Activated CD8-positive, alpha-beta memory T cell treated with anti-CD3 and anti-CD28 coated beads, Interleukin-2, amount 50 U/mL, for 48 hours (primary cell): ENCODE results near the gene RDH5.

Experiments
- DNase-seq: peaks from one replicate; pipeline ENCODE4 v3.0.0-alpha.2; 2020

Gene RDH5

GRCh38 chr12:55696796-55697462 lies 23.3 kb upstream of the RDH5 start:
- DNase-seq: peak; percentile 39

DNA sequence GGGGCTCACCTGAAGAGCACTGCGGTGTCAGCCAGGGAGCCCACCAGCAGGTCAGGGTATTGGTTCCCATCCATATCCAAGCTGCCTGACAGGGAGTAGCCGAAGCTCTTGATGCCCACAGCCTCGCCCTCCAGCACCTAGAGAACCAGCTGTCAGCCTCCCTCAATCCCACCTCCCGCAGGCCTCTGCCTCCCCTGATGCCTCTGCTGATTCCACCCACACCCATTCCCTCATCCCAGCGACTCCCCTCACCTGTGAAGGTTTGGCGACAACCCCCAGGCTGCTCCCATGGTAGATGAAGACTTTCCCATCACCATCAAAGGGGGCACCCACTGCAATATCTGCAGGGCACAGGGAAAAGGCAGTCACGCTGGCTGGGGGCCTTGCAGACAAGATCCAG lies 22.5 kb upstream of the RDH5 start:
- no peak for DNase-seq

GRCh38 chr12:55698241-55698955 lies 21.8 kb upstream of the RDH5 start:
- DNase-seq: no peak

- no peak for DNase-seq
These were observed 21.2 kb upstream of the RDH5 start for GRCh38 chr12:55698965-55699364.

DNA sequence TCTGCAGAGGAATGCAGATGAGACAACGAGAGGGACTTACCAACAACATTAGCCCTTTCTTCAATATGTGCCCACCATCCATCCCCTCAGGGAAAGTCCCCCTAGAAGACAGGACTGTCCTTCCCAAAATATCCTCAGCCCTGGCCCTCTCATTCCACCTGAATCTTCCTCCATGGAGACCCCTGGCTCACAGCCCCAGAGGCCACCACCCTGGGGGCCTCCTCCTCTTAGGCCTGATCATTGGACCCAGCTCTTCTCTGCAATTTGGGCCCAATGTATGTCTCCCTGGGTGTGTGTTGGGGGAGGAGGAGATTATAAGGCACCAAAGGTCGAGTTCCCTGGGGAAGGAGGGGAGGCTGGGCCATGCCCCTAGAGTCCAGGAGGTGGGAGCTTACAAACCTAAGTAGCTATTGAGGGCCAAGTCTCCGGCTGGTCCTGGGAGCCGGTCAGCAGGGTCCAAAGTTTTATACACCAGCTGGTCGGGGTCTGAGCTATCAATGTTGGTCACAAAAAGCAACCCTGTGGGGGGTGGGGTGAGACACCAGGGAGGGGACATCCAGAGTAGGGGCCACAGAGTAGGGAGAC lies 20.6 kb upstream of the RDH5 start:
- no peak for DNase-seq

DNA sequence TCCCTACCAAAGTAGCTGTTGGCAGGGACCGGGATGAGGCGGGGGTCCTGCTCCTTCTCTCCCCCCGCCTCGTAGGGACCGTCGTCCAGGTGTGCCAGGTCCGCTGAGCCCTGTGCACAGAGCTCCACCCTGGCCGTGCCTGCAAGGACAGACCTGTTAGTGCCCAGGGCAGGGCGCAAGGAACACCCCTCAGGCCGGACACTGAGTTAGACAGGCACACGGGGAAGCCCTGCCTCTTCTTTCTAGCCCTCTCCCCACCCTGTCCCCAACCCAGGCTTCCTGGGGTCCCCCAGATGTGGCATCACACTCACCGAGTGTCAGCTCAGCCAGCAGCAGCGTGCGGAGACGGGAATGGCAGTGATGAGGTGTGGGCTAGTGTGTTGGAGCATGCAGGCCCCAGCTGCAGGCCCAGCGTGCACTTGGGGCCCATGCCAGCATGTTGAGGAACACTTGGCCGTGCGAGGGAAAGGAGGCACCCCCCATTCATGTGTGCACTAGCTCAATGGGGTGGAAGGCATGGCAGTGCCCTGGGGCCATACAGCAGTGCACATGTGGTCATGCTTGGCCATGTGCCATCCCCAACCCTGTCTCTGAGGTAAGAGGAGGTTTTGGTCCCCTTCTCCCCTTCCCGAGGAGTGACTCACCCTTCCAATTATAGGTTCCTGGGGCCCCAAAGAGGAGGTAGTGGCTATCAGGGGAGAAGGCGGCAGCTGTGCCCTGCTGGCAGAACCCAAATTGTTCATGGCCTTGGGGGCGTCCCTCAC lies 19.8 kb upstream of the RDH5 start:
- no peak for DNase-seq

DNA sequence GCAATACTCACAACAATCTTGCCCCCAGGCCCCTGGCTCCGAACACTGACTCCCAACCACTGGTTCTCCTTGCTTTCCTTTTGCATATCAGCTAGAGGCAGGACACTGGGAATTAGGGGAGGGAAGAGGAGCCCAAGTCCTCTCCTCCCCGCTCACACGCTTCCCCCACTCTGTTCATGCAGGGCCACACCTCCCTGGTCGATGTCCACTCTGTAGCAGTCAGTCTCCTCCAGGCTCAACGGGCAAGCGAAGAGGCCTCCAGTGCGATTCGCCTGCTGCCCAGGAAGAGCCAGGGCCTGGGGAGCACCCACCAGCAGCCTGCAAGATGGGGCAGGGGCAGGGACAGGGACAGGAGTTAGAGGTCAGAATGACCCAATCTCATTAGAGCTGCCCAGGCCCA lies 17.3 kb upstream of the RDH5 start:
- no peak for DNase-seq

GRCh38 chr12:55703288-55703687 lies 16.9 kb upstream of the RDH5 start:
- DNase-seq: no peak

DNA sequence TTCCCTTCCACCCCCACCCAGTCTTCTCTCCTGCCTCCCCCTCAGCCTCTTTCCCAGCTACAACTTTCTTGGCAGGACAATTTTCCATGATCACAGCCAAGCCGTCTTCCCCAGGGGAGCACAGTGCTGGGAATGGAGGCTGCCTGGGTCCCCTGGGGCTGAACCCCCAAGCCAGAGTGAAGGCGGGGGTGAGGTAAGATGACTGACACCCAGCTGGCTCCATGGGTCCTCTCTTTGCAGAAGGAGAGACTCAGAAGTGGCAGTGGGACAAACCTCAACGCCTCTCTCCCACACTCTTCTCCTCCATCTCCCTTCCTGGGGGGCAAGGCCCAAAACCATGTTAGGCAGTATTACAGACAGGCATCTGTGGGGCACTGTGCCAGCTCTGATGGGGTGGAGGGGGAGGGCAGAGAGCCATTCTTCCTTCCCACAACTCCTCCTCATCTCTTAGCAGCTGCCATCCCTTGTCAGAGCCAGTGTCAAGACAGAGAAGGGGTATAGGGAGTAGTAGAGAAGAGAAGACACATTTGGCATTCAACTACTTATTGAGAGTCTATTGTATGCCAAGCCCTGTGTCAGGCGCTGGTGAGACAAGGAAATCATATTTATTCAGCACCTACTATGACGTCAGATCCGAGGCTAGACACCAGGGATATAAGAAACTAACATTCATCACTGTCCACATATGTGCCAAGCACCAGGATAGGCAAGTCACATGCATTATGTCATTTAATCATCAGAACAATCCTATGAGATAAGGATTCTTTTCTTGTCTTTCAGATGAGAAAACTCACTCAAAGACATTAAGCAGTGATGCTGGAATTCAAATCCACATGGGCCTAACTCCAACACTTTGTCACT lies 16.1 kb upstream of the RDH5 start:
- DNase-seq: no peak

DNA sequence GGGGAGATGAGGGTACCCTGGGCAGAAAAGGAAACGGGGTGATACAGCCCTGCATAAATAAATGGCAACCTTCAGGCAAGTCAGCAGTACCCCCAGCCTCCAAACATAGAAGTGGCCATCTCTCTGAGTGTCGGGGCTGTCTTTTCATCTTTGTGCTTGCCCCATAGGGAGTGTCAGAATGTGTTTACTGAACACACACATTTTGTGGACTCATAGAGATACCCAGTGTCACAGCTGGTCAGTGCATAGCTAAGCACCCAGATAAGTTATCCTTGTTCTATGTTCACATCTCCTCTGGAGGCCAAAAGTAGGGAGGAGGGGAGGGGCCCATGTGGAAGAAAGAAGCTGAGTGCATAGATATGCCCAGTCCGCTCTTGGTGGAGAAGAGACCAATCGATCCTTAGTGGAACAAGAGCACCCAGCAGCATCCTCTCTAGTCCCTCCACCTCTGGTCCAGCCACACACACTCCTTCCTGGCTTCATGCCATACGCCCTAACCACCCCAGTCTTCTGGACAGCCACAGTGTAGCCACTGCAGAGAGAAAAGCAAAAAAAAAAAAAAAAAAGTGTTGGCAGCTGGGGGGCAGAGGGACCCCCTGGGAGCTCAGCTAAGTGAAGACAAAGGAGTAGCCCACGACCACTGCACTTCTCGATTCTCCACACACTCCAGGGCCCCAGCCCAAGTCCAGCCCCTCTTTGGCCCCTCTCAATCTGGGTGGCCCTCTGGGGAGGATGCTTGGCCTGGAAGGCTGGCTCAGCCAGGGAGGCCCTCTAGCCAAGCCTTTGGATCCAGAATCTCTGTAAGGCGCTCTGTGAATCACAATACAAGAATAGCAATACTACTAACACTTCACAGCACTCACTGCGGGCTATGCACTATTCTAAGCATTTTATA lies 15.1 kb upstream of the RDH5 start:
- no peak for DNase-seq

GRCh38 chr12:55705782-55706402 lies 14.3 kb upstream of the RDH5 start:
- DNase-seq: no peak

DNA sequence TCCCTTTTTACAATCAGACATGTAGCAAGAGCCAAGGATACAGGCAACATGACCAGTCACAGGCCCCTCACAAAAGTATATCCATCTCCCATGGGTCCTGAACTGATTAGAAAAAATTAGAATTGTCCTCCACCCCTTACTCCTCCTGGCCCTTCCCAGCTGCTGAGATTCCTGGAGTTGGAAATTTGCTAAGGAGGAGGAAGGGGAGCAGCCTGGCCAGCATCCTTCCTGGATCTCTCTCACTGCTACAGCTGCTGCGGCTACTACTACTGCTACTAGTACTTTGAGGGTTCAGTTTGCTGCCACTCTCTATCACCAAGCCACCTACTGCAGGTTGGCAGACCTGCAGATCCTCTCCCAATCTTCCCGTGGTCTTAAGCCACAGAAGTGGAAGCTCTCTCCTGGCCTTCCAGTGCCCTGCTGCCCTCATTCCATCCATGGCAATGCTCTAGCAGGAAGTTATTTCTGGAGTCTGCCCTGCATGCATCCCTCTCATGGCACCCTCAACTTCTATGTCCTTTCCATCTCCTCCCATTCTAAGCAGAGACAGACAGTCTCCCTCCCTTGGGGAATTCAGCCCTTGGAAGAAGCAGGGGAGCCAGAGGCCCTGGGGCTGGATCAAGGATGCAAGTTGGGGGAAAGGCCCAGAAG lies 13.5 kb upstream of the RDH5 start:
- no peak for DNase-seq

DNA sequence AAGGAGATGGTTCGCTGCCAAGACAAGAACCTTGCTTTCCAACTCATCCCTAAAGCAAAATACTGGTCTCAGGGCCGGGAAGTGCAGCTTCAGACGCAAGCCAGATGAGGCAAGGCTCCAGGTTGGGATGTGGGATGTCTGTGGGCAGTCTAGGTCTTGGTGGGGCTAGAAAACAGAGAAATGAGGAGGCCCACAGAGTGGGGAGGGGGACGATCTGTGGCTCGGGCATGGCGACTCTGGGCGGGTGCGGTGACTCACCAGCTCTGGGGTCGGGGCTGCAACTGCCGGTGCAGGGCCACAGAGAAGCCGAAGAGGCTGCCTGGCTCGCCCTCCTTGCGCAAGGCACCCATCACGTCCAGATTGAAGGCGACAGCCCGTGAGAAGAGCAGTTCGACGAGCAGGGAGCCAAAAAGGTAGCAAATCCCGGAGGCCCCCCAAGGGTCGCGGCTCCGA lies 12.9 kb upstream of the RDH5 start:
- DNase-seq: no peak

DNA sequence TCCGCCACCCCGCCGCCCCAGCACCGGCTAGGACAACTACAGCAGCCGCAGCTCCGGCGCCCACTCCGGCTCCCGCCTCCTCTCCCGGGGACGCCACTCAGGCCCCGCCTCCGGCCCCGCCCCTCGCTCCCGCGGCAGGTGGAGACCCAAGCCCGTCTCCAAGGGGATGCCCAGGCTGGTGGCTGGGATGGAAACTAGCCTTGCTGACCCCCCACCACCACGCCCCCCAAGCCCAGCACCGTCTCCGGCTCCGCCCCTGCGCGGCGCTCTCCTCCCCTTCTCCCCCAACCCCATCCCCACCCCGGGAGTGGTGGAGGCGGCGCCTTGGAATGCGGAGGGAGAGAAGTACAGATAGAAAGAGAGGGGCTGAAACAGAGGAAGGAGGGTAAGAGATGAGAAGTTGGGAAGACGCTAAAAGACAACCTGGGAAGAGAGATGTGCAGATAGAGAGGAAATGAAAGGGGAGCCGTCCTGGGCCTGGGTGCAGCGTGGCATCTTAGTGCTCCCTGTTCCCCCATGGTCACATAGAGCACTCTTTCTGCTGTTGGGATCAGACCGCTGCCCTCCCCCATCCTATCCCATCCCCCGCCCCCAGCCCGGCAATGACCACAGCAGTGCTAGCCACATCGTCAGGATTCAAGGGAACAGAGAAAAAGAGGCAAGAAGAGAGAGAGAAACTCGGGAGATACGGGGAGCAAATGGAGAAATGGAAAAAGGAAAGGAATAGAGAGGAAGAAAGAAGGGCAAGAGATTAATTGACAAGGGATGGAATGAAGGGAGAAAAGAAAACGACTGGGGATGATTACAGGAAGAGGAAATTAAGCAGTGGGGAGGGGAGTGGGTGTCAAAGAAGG lies 12.1 kb upstream of the RDH5 start, which contains the start of gene ITGA7:
TSS of gene ITGA7 (minus strand) at position 64 of the 854 bp plus-strand sequence. CDS start 222 bp downstream, outside the sequence.
- DNase-seq: peak; percentile 76

DNA sequence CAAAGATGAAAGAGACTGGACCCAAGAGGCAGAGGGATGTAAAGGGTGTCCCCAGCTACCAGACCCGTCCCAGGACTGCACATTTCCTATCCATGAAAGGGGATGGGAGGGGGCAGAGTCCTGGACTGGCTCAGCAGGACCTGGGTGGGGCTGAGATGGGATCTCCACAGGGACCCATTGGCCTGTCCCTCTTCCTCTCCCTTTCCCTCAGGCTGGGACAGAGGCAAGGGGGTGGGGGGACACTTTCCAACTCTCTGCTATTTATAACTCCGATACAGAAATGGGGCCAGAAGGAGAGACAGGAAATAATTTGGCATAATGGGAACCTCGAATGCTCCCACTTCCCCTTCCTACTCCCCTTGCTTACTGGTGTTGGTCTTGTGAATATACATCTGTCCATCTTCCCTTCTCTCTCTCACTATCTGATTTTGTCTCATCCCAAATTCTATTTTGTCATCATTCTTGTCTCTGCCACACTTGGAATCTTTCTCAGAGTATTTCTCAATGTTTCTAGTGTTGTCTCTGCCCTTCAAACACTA lies 11.4 kb upstream of the RDH5 start:
- DNase-seq: no peak

DNA sequence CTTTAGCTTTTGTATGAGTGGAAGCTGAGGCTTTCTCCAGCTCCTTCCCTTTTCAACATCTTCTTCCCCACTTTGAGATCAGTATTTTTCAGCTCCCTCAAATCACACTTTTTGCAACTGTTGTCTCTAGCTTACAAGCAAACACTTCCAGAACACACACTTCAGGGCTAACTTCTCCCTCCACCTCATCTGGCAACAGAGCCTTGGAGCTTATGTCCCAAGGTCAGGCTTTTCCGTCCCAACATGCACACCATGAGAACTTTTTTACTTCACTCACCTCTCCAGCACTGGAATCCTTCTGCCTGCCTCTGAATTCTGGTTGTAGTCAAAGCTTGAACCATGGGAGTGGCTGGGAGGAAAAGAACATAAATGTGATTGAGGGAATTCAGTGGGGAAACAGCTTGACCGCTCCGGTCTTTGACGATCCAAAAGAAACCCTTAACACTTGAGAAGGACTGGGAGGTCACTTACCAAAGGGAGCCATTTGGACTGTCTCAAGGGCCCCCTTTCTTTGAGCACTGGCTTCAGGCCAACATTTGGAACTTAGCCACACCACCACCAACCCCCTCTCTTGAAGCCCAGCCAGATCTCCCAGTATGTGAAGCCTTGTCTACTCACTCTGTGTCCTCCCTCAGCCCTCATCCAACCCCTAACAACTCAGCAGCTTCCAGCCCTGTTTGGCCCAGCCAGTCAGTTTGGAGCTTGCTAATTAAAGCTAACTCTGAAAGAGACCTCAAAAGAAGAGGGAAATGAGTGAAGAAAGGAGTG lies 8.2 kb upstream of the RDH5 start:
- no peak for DNase-seq

GRCh38 chr12:55712700-55713415 lies 7.3 kb upstream of the RDH5 start:
- no peak for DNase-seq

DNA sequence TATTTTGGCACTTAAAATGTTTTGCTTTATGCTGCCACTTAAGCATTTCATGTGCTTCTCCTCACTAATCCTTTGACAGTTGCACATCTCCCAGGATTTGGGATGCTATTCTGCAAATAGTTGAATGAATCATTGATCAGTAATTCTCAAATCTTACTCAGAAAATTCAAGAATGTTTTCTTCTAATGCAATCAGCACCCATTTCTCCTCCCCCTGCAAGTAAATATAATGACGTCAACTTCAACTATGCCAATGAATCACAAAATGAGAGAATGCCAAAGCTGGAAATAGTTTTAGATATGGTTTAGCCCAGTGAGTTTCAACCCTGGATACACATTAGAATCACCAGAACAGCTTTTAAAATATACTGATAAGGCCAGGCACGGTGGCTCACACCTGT lies 6.5 kb upstream of the RDH5 start:
- DNase-seq: no peak
